GM12878 (cell line): ENCODE results near the gene RPAP3. TPM values are rescaled to one million over a fixed set of nuclear protein-coding genes. Genes with fewer than 3 reads are reported as not detected.

ENCODE experiments used
- ATAC-seq: fragments of 200-7000 bp; cut with Tn5 transposase; 3 replicates; pipeline ENCODE4 v1.9.1; 2020; ENCODE audit warnings: mild to moderate bottlenecking, moderate library complexity
- BruUV-seq: library from RNA; stranded (reverse); fragments of 400-500 nt; replicated peaks from 2 replicates; lab custom pipeline; 2021; lab: Mats Ljungman, UMichigan
- CTCF ChIA-PET: fragments of 300-600 bp; sonication (Branson Sonifier 250); formaldehyde crosslinking; extraction: SDS; loops from one replicate; lab custom pipeline; 2021; ENCODE audit warnings: inconsistent platforms; lab: Yijun Ruan, JAX
- POLR2A ChIA-PET: fragments of 350-600 bp; formaldehyde crosslinking; extraction: SDS; loops from one replicate; lab custom pipeline; 2021; ENCODE audit warnings: inconsistent platforms; lab: Charles Lee
- RAD21 ChIA-PET: fragments of 300-600 bp; sonication (Branson Sonifier 250); formaldehyde crosslinking; loops from one replicate; lab custom pipeline; 2023; ENCODE audit warnings: antibody characterized with exemption; ENCODE audit not compliant: unreplicated experiment; lab: Charles Lee
- SMC1A ChIA-PET: fragments of 300-600 bp; sonication (Branson Sonifier 250); formaldehyde crosslinking; loops from one replicate; lab custom pipeline; 2023; ENCODE audit not compliant: unreplicated experiment, uncharacterized antibody; lab: Charles Lee
- DNase-seq: peaks from one replicate; pipeline ENCODE4 v3.0.0-alpha.2; 2011; ENCODE audit warnings: low read depth, low spot score
- FAIRE-seq: peaks from 3 replicates; lab custom pipeline; 2011; peaks lifted over from hg19 to GRCh38; lab: Jason Lieb, UNC
- H2AFZ ChIP-seq: 2 replicates; pipeline ENCODE4 v1.6.0; 2011; ENCODE audit warnings: low read depth, low read length, control low read depth; ENCODE audit not compliant: control insufficient read depth
- H3K27ac ChIP-seq: 2 replicates; pipeline ENCODE4 v1.5.1; 2011; ENCODE audit warnings: control low read depth; ENCODE audit not compliant: control insufficient read depth, insufficient read depth
- H3K27me3 ChIP-seq, 2 experiments: replicated peaks in 1 of 2; 2 replicates each; pipeline versions ENCODE4 v1.6.0 to v1.6.1; 2011; ENCODE audit warnings: low read length in 1 of 2; ENCODE audit not compliant: control insufficient read depth in 2 of 2, insufficient read depth in 2 of 2
- H3K36me3 ChIP-seq, 2 experiments: 2 replicates each; pipeline ENCODE4 v1.5.1; 2011; ENCODE audit warnings: low read length in 1 of 2; ENCODE audit not compliant: control insufficient read depth in 2 of 2, insufficient read depth in 2 of 2
- H3K4me1 ChIP-seq: 2 replicates; pipeline ENCODE4 v1.6.1; 2011; ENCODE audit warnings: mild to moderate bottlenecking, low read length, moderate library complexity, mixed read lengths; ENCODE audit not compliant: control insufficient read depth, insufficient read depth
- H3K4me2 ChIP-seq: 2 replicates; pipeline ENCODE4 v1.6.0; 2011; ENCODE audit warnings: control low read depth; ENCODE audit not compliant: control insufficient read depth, insufficient read depth
- H3K4me3 ChIP-seq: fragments of 200-600 bp; sonication (generic); 2 replicates; pipeline ENCODE4 v1.5.1; 2016
- H3K79me2 ChIP-seq: 2 replicates; pipeline ENCODE4 v1.6.0; 2011; ENCODE audit warnings: low read length; ENCODE audit not compliant: control insufficient read depth, insufficient read depth
- H3K9ac ChIP-seq: 2 replicates; pipeline ENCODE4 v1.8.0; 2011; ENCODE audit warnings: low read length, control low read depth, mixed read lengths; ENCODE audit not compliant: control insufficient read depth, insufficient read depth
- H3K9me3 ChIP-seq: replicated peaks from 3 replicates; pipeline ENCODE4 v1.5.1; 2011; ENCODE audit warnings: mild to moderate bottlenecking, low read length; ENCODE audit not compliant: control insufficient read depth, insufficient read depth
- H4K20me1 ChIP-seq: 2 replicates; pipeline ENCODE4 v1.6.0; 2011; ENCODE audit not compliant: control insufficient read depth, insufficient read depth
- BCLAF1 ChIP-seq: fragments of 450-650 bp; IDR thresholded peaks from 2 replicates; pipeline ENCODE4 v1.6.1; 2017; ENCODE audit warnings: antibody characterized with exemption, mild to moderate bottlenecking, moderate library complexity
- E2F4 ChIP-seq: IDR thresholded peaks from 2 replicates; pipeline ENCODE4 v1.6.1; 2012; ENCODE audit warnings: low read depth, low read length, improper control_type of control experiment
- KLF5 ChIP-seq: fragments of 450-650 bp; IDR thresholded peaks from 2 replicates; pipeline ENCODE4 v1.6.1; 2014; ENCODE audit warnings: mild to moderate bottlenecking; ENCODE audit not compliant: partially characterized antibody
- PKNOX1 ChIP-seq: fragments of 450-650 bp; IDR thresholded peaks from 2 replicates; pipeline ENCODE4 v1.6.1; 2016; ENCODE audit warnings: mild to moderate bottlenecking
- RCOR1 ChIP-seq: conservative IDR thresholded peaks from 2 replicates; pipeline ENCODE4 v1.6.1; 2012; ENCODE audit warnings: low read depth, low read length, improper control_type of control experiment
- TBL1XR1 ChIP-seq: IDR thresholded peaks from 2 replicates; pipeline ENCODE4 v1.6.1; 2012; ENCODE audit warnings: low read depth, low read length, improper control_type of control experiment
- USF1 ChIP-seq: IDR thresholded peaks from 2 replicates; pipeline ENCODE4 v1.6.1; 2011; ENCODE audit warnings: borderline replicate concordance, low read depth, mild to moderate bottlenecking, moderate library complexity, mixed read lengths, low read length; ENCODE audit not compliant: insufficient read depth; ENCODE audit errors: extremely low read length
- USF2 ChIP-seq: IDR thresholded peaks from 2 replicates; pipeline ENCODE4 v1.6.1; 2011; ENCODE audit warnings: low read depth, low read length, improper control_type of control experiment, borderline replicate concordance
- ZBTB4 ChIP-seq: fragments of 450-650 bp; formaldehyde crosslinking; IDR thresholded peaks from 2 replicates; pipeline ENCODE4 v1.4.0; 2022; ENCODE audit warnings: mild to moderate bottlenecking, moderate library complexity
- ZSCAN29 ChIP-seq: fragments of 450-650 bp; IDR thresholded peaks from 2 replicates; pipeline ENCODE4 v1.6.1; 2017; ENCODE audit warnings: mild to moderate bottlenecking, moderate library complexity
- WGBS: methylation state at CpG from one replicate; pipeline ENCODE4 v1.1.6; 2016; ENCODE audit warnings: low lambda C conversion rate; ENCODE audit not compliant: insufficient replicate concordance, insufficient coverage; ENCODE audit errors: missing lambda C conversion rate; 5-methylcytosine and 5-hydroxymethylcytosine counted together
- in situ Hi-C: fragments of 300-500 bp; cut with MboI; formaldehyde crosslinking; loops from 9 replicates; pipeline ENCODE4 v1.14.3; 2018; ENCODE audit warnings: mixed read lengths
- intact Hi-C: fragments of 100-400 bp; cut with micrococcal nuclease; formaldehyde crosslinking; loops from one replicate; pipeline ENCODE4 v1.14.2; 2022; ENCODE audit not compliant: unreplicated experiment
- polyA plus RNA-seq, 11 experiments: library from polyadenylated mRNA; depleted of rRNA in 4 of 11; unstranded in 6 of 11; stranded (reverse) in 5 of 11; fragments of >200 nt; fragmentation: Nextera tagmentation in 4 of 11; fragmentation: Illumina TruSeq in 1 of 11; extraction: Ambion mirVana in 4 of 11; extraction: Trizol in 1 of 11; gene quantifications; 1 replicate in 1 of 11; 2 replicates in 10 of 11; pipeline versions ENCODE4 v1.2.1 to v1.2.3, GENCODE V29; 2011 to 2016; ENCODE audit warnings: inconsistent platforms in 2 of 11, missing spikeins in 2 of 11, low read depth in 1 of 11
- total RNA-seq, 4 experiments: library from RNA; depleted of rRNA in 3 of 4; stranded (reverse); fragments of >200 nt in 3 of 4; fragmentation: Illumina TruSeq in 1 of 4; extraction: Trizol in 1 of 4; gene quantifications; 2 replicates each; pipeline versions ENCODE4 v1.2.1 to v1.2.3, GENCODE V29; 2013 to 2021

The RPAP3 gene
- total and polyA plus RNA-seq, 10 of the 15 experiments (the other 5 are each of a cell fraction or from before 2014, with no cell fraction given) = 14.1 to 50.6 (median 28.4) TPM

- Histone ChIP-seq H3K9me3 (no peaks in the 10 kb centered on the region), H3K79me2 (no peaks in the 10 kb centered on the region), H3K4me1 (peaks cover 40% of the 10 kb centered on the region), H3K27ac (no peak overlapping the region), H2AFZ (peak overlapping the region; percentile 1), H3K4me2 (peak overlapping the region; percentile 26; the same call in 1 of the 2 replicates), H3K36me3 (no peaks in the 10 kb centered on the region), H3K9ac (no peak overlapping the region), H4K20me1 (no peaks in the 10 kb centered on the region), H3K4me3 (no peak overlapping the region), H3K27me3 (no peaks in the 10 kb centered on the region)
- ChIA-PET SMC1A (interaction anchor here (2.2 to 12.2 kb wide), 5 partner anchors 9 to 39 kb away, joined by 6 to 277 read pairs (median 15); no protein-coding TSS in a partner anchor), POLR2A (interaction anchor here (2.4 kb wide), 1 partner anchor 9 kb away, joined by 14 read pairs; no protein-coding TSS in a partner anchor), CTCF (interaction anchor here (1.1 to 14.5 kb wide), 7 partner anchors 9 to 37 kb away, joined by 3 to 507 read pairs (median 18); partner anchors contain the start of gene SLC48A1), RAD21 (interaction anchor here (1.7 to 12.6 kb wide), 3 partner anchors 11 to 47 kb away, joined by 5 to 237 read pairs (median 83); partner anchors contain the start of genes RPAP3 and SLC48A1)
- no TSS peak for BruUV-seq
- ATAC-seq (no peak), FAIRE-seq (no peak), DNase-seq (no peak)
- intact Hi-C loops (no loop called here), in situ Hi-C loops (no loop called here)
- WGBS = 58% methylated on average over 11 of the region's 11 CpGs
- TF ChIP-seq USF2 (no peak), RCOR1 (no peak), BCLAF1 (no peak), USF1 (peak; percentile 69), PKNOX1 (no peak), TBL1XR1 (no peak), E2F4 (no peak), ZBTB4 (CRISPR knock-in tag) (no peak), KLF5 (no peak), ZSCAN29 (no peak)
Measured at GRCh38 chr12:47753021-47754001, 47.5 kb upstream of the RPAP3 start.
